Glomerular endothelial cell (primary cell): ENCODE results near the gene CACNA1B. TPM values are rescaled to one million over a fixed set of nuclear protein-coding genes. Genes with fewer than 3 reads are reported as not detected.
"Not testable (repeated sequence)": the region's sequence is repeated elsewhere in the genome, so short reads cannot be mapped to it uniquely, and the experiment has no call there.

Experiments used
- DNase-seq: peaks from one replicate; pipeline ENCODE4 v3.0.0-alpha.2; 2011; ENCODE audit warnings: low read depth, low spot score; ENCODE audit errors: extremely low read depth
- total RNA-seq: library from RNA; depleted of rRNA; stranded (reverse); fragments of >200 nt; gene quantifications from 2 replicates; pipeline ENCODE4 v1.2.3, GENCODE V29; 2015

CACNA1B gene
- total RNA-seq: 0.15 and 0.41 TPM in 2 replicates

DNA sequence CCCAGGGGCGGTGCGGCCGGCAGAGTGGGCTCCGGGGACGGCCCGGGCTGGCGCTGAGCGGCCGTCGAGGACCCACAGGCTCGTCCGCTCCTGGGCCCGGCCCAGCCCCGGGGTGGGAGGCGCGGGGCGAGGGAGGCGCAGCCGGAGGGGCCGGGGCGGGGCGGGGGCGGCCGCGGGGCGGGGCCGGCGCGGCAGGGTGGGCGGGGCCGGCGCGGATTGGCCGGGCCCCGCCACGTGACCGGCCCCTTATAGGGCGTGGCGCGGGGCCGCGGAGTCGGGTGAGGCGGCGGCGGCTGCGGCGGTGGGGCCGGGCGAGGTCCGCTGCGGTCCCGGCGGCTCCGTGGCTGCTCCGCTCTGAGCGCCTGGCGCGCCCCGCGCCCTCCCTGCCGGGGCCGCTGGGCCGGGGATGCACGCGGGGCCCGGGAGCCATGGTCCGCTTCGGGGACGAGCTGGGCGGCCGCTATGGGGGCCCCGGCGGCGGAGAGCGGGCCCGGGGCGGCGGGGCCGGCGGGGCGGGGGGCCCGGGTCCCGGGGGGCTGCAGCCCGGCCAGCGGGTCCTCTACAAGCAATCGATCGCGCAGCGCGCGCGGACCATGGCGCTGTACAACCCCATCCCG lies at the start of gene CACNA1B:
Gene CACNA1B (plus strand): TSS at position 277 of the 617 bp plus-strand sequence. CDS start 152 bp downstream, at position 429.
- DNase-seq: not testable (repeated sequence)

DNA sequence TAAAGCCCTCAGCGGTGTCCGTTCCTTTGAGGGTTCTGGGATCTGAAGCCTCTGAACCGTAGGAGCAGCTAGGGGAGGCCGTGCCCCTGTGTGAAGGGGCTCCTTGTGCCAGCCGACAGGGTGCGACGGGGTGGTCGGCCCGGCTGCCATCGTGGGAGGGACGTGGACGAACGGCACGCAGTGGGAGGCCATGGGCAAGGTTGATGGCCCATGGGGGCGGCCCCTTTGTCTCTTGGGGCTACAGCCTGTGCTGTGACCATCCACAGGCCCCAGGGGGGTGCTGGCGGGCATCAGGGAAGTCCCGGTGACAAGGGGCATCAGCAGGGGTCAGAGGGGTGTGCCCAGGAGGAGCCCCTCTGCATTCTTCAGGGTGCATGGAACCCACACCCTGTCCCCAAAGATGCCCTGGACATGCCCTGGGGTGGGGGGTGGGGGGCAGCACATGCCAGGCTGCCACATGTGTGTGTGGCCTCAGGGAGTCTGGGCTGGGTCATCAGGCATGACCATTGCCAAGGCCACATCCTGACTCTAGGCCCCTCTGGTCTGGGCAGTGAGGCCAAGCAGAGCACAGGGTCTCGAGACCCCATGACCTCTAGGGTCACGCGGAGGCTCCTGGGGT lies 49.6 kb upstream of the CACNA1B start:
- no peak for DNase-seq

DNA sequence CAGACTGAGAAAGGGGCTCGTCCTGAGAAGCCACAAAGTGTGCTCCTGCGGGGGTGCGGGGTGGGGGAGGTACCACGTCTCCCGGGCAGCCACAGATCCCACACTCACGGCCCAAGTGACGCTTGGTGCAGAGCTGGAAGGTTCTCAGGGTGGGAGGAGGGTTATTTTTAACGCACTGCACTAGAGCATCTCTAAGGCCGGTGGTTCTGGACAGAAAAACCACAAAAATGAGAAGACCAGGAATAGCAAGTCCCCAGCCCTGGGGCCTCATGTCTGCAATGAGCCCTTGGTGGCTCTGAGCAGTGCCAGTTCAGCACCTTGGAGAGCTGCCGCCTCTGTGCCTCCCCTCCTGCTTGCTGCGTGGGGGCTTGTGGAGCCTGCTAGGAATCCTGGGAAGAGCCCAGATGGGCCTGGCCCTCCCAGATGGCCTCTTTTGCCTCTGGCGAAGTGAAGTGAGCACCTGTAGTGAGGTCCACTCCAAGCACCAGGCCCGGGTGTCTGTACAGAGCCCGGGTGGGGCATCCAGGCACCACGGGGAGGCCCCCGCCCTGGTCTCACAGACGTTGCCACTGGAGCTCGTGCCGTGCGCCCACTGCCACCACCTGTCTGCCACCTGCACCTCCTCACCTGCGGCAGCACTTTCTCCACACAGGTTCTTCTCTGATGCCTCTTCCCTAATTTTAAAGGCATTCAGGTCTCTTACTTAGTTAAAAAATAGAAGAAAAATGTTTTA lies 48.9 kb upstream of the CACNA1B start:
- no peak for DNase-seq

DNA sequence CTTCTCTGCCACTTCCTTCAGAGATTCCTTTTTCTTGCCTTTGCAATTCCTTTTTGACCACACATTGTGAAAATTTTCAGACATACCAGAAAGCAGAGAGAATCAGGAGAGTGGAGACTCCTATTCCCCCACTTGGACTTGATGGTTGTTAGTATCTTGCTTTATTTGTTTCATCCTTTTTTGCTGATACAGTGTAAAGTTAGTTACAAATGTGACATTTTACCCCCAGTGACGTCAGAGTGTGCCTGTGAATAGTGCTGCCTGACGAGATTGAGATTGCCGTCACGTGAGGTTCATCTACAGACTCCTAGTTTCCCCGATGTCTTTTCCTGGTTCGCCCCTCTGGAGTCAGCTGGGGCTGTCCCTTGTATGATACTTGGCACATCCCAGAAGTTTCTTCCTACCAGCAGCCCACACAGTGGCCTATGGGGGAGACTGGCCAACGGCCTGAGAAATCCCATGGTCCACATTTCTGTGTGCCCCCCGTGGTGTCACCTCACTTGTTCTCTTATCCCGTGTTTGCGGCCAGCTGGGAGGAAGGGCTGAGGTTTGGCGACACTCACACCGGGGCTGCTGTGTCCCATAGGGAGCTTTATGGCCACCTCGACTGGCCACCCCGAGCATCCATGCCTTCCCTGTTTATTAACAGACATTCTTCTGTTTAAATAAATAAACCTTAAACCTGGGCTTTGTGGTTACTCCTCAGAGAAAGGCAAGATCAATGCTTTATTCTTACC lies 48.2 kb upstream of the CACNA1B start:
- no peak for DNase-seq

DNA sequence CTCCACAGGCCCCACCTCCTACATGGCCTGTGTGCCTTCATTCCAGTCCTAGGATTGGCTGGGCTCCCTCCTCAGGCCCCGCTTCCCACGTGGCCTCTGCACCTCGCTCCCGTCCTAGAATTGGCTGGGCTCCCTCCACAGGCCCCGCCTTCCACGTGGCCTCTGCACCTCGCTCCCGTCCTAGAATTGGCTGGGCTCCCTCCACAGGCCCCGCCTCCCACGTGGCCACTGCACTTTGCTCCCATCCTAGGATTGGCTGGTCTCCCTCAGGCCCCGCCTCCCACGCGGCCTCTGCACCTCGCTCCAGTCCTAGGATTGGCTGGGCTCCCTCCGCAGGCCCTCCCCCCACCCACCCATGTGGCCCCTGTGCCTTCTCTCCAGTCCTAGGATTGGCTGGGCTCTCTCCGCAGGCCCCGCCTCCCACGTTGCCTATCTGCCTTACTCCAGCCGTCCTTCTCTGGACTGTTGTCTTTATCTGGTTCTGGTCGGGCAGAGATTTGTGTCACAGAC lies 45.3 kb upstream of the CACNA1B start:
- no peak for DNase-seq

DNA sequence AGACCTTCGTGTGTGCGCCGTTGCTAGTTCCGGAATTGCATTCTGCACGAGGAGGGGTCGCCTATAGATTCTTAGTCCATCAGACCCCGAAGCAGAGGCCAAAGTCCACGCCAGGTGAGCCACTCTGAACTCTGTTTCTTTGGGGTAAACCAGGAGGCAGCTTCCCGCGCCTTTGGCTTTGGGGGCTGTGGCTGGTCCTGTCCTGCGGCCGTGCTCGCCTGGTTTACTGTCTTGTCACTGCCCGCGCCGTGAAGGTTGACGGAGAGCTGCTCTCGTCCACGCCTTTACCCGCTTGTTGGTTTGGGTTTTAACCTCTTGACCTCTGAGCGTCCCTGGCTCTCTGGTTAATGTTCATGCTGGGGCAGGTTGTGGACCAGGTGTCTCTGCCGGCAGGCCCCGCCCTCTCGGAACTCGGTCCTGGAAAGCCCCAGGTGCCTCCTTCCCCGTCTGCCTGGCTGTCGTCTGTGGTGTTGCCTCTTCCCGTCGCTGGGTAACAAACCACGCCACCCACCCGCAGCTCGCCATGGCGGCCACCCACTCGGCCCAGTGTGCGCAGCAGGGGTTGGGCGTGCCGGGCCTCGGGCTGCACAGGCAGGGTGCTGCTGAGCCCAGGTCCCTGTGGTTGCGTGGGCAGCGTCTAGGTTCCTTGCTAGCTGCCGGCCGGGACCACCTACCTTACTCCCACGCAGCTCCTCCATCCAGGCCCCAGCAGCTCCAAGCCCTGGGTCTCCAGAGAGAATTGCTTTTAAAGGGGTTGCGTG lies 44.6 kb upstream of the CACNA1B start:
- DNase-seq: no peak

DNA sequence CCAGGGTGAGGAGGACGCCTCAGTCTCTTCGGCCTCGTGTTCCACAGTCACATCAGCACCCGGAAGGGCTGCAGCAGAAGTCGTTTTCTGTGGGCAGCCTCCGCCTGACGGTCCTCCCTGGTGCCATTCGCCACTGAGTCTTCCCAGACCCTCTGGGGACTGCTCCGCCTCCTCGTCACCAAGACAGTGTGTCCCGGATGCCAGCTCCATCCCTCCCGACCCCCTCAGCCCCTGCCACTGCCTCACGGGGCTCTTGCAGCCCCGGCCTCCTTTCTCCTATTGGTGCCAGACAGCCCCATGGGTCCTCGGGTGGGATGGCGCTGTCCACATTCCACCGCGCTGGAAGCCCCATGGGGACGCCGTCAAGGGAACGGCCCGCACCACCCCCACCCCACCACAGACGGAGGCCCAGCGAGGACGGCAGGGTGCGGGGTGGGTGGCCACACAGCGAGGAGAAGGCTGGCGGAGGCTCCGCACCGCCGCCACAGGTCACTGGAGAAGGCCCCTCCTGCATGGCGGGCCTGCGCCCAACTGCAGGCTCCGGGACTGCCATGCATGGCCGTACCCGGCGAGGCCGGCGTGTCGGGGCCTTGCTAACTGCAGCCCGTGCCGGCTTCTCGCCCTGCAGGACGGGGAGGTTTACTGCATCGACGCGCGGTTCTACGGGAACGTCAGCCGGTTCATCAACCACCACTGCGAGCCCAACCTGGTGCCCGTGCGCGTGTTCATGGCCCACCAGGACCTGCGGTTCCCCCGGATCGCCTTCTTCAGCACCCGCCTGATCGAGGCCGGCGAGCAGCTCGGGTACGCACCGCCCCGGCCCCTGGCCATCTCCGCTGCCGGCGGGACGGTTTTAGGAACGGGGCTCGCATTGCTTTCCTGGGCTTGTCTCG lies 43.6 kb upstream of the CACNA1B start:
- DNase-seq: no peak

DNA sequence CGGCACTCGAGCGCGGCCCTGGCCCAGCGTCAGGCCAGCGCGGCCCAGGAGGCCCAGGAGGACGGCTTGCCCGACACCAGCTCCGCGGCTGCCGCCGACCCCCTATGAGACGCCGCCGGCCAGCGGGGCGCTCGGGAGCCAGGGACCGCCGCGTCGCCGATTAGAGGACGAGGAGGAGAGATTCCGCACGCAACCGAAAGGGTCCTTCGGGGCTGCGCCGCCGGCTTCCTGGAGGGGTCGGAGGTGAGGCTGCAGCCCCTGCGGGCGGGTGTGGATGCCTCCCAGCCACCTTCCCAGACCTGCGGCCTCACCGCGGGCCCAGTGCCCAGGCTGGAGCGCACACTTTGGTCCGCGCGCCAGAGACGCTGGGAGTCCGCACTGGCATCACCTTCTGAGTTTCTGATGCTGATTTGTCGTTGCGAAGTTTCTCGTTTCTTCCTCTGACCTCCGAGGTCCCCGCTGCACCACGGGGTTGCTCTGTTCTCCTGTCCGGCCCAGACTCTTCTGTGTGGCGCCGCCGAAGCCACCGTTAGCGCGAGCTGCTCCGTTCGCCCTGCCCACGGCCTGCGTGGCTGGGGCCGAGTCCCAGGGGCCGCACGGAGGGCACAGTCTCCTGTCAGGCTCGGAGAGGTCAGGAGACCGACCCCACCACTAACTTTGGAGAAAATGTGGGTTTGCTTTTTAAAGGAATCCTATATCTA lies 42.6 kb upstream of the CACNA1B start:
- no peak for DNase-seq

DNA sequence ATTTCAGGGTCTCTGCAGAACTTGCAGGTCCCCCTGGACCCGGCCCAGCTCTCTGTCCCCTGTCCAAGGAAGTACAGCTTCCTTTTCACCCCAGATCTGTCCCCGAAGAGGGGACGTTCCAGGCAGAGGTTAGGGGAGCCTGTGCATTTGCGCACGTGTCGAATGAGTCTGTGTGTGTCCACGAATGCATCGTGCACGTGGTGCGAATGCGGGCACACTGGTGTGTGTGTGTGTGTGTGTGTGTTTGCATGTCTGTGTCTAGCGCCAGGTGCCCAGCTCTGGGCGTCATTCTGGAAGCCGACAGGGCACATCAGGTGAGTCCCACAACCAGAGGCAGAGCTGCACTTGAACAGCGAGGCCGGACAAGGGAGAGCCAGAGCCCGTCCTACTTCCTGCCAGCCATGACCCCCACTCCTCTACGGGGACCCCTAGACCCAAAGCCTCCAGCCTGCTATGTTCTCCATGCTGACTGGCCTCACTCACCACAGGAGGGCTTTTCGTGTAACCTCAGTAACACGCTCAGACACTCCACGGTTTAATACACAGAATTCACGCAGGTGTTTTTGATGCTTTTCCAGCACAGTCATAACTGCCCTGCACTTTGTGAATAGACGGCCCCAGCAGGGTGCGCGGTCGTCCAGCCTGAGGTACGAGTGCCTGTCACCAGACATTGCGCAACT lies 41.3 kb upstream of the CACNA1B start:
- no peak for DNase-seq

DNA sequence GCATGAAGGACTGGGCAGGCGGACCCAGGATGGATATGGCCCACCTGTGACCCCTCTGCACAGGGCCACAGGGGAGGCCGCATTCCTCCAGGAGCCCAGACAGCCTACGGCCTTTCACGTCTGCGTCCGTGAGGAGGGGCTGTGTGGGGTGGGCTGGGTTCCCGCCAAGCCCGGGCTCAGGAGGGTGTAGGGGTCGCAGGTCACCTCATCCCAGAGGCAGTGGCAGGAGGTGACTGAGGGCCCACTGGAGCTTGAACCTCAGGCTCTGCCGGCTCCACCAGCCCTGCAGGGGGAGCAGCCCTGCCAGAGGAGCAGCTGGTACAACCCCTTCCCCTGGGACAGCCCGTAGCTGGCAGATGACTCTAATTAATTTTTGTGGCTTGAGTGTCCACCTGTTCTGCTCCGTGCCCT lies 40.7 kb upstream of the CACNA1B start:
- no peak for DNase-seq

DNA sequence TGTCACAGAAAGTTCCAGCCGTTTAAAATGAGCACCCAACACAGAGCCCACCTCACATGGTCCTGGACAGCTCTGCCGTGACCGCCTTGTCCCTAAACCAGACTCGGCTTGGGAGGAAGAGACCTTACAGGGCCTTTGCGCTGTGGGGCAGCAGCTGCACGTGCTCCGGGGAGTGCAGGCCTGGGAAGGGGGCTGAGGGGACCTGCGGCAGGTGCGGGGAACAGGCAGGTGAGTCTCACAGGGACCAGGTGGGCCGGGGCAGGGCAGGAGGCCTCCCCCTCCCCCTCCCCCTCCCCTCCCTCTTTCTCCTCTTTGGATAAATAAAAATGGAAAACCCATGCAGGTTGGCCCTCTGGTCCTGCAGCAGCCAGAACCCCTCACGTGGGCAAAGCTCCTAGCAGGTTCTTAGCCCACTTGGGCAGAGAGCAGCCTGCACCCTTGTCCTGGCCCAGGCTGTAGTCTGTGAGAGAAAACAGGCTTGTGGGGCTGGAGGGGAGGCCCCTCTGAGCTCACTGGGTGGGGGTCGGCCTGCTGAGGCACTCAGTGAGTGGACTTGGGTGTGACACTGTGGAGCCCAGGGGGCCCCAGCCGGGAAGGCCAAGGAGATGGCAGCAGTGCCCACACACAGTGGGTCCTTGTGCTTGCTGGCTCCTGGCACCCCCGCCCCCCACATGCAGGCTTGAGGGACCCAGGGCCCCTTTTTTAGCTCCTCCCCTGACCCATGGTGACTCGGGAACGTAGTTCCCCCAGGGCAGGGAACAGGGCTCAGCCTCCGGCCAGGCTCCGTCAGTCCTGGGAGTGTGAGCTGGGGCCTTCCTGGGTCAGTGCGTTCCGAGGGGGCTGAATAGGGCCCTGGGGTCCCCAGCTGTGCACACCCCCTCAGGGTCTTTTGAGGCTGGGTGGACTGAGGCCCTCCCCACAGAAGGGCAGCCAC lies 40.0 kb upstream of the CACNA1B start:
- DNase-seq: no peak

DNA sequence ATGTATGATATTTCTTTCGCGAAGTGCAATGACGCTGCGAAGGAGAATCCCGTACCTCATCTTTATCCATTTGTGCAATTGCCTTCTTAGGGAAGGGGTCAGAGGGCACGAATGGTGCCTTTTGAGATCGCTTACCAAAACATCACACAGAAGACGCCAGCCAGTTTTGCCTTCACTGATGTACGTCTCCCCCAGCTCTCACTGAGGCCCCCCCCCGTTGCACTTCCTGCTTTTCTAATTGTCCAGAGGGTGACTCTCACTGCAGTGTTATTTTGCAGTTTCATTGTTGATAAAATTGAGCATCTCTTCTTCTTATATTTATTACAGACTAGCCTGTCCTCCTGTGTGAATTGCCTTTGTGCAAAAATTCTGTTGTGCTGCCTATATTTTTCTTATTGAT lies 39.0 kb upstream of the CACNA1B start:
- no peak for DNase-seq

DNA sequence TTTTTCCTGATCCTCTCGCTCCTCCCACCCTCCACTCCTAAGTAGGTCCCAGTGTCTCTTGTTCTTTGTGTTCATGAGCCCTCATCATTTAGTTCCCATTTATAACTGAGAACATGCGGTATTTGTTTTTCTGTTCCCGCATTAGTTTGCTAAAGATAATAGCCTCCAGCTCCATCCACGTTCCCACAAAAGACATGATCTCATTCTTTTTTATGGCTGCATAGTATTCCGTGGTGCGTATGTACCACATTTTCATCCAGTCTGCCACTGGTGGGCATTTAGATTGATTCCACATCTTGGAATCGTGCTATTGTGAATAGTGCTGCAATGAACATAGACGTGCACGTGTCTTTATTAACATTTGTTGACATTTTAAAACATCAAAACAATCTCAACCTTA lies 34.2 kb upstream of the CACNA1B start:
- DNase-seq: no peak

DNA sequence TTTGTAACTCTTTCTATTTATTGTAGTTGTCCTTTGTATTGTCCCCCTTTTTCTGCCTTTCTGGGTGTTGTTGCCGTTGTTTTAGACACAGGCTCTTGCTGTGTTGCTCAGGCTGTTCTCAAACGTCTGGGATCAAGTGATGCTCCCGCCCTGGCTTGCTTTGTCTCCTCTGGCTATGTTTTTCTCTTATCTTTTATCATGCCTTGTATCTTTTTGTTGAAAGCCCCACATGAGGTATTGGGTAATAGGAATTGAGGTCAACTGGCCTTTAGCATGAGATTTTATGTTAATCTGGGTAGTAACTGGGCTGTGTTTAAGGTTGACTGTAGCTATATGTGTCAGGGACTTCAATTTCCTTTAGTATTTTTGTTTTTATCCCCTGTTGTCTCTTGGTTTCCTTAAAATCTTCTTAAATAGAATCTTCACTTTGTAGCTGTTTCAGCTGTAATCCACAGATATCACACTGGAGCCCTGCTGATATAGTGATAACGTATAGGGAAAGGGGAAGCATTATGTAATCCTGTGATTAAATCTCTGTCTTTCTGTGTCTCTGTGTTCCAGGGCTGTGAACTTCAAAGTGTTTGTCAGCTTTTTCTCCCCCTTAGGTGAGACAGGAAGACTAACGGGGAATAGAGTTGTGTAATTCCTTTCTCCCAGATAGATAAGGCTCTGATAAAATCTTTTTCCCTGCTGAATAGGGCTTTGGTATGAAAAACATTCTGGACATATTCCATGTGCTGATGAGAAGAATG lies 25.9 kb upstream of the CACNA1B start:
- DNase-seq: no peak

DNA sequence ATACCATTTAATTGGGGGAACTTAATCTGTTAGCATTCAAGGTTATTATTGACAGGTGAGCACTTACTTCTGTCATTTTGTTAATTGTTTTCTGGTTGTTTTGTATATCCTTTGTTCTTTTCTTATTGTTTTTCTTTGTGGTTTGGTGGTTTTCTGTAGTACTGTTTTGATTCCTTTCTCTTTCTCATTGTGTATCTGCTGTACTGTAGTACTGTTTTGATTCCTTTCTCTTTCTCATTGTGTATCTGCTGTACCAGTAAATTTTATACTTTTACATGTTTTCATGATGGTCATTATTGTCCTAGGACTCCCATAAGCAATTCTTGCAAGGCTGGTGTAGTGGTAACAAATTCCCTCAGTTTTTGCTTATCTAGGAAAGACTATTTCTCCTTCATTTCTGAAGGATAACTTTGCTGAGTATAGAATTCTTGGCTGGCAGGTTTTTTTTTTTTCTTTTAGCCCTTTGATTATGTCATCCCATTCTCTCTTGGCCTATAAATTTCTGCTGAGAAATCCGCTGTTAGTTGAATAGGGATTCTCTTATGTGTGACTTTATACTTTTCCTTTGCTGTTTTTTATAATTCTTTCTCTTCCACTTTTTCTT lies 24.1 kb upstream of the CACNA1B start:
- no peak for DNase-seq

DNA sequence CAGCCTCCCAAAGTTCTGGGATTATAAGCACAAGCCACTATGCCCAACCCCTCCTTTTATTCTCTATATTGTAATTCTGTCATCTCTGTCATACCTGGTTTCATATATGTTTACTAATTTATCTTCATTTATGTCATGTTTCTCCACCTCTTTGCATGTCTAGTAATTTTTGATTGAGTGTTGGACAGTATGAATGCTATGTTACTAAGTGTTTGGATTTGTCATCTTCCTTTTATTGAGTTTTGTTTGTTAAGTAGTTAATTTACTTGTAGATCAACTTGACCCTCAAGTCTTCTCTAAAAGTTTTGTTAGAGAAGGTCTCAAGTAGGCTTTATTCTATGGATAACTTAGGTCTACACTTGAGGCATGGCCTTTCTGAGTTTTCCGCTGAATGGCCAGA lies 17.2 kb upstream of the CACNA1B start:
- DNase-seq: no peak
